HCT116 (cell line): ENCODE measurements around the gene RAMAC. TPM values are rescaled to one million over a fixed set of nuclear protein-coding genes. Genes with fewer than 3 reads are reported as not detected.

Experiments
- ATAC-seq: fragments of 200-7000 bp; cut with Tn5 transposase; 2 replicates; pipeline ENCODE4 v1.9.1; 2020; ENCODE audit warnings: mild to moderate bottlenecking, moderate library complexity
- BruUV-seq: library from RNA; stranded (reverse); fragments of 400-500 nt; replicated peaks from 2 replicates; lab custom pipeline; 2021; lab: Mats Ljungman, UMichigan
- CTCF ChIA-PET: fragments of 300-600 bp; sonication (Branson Sonifier 250); formaldehyde crosslinking; loops from one replicate; lab custom pipeline; 2021; ENCODE audit warnings: antibody characterized with exemption; lab: Charles Lee
- POLR2A ChIA-PET: fragments of 300-600, 350-600 bp; sonication (Branson Sonifier 250); formaldehyde crosslinking; loops from one replicate; lab custom pipeline; 2021; ENCODE audit warnings: antibody characterized with exemption; lab: Charles Lee
- RAD21 ChIA-PET, 2 experiments: fragments of 300-600 bp; sonication (Branson Sonifier 250); formaldehyde crosslinking; loops; one replicate each; lab custom pipeline; 2023; ENCODE audit warnings: low total read pairs in 2 of 2; ENCODE audit not compliant: uncharacterized antibody in 2 of 2, unreplicated experiment in 2 of 2, low non-redundant PET in 1 of 2; lab: Charles Lee
- DNase-seq: peaks from one replicate; pipeline ENCODE4 v3.0.0-alpha.2; 2010; ENCODE audit warnings: low read depth, low spot score
- H2AFZ ChIP-seq: fragments of 200-600 bp; shearing (Covaris generic), sonication (generic); 2 replicates; pipeline ENCODE4 v1.6.1; 2017; ENCODE audit warnings: low read depth, mixed run types, mixed read lengths, antibody characterized with exemption, low read length; ENCODE audit not compliant: poor library complexity, severe bottlenecking
- H3K27ac ChIP-seq: 2 replicates; pipeline ENCODE4 v1.5.1; 2012; ENCODE audit warnings: low read depth, low read length
- H3K27me3 ChIP-seq: fragments of 200-600 bp; sonication (generic); 2 replicates; pipeline ENCODE4 v1.6.1; 2016; ENCODE audit warnings: mixed run types, low read length, mixed read lengths; ENCODE audit not compliant: insufficient read depth
- H3K36me3 ChIP-seq, 2 experiments: fragments of 200-500 bp in 1 of 2; fragments of 200-600 bp in 1 of 2; sonication (Bioruptor generic) in 1 of 2; sonication (generic) in 1 of 2; 2 replicates each; pipeline versions ENCODE4 v1.5.1 to v1.6.1; 2014 to 2016; ENCODE audit warnings: low read length in 2 of 2, inconsistent platforms in 1 of 2, mixed read lengths in 1 of 2, mixed run types in 1 of 2; ENCODE audit not compliant: insufficient read depth in 2 of 2, control insufficient read depth in 1 of 2
- H3K4me1 ChIP-seq, 2 experiments: fragments of 200-600 bp in 1 of 2; sonication (generic) in 1 of 2; 2 replicates each; pipeline versions ENCODE4 v1.5.1 to v1.6.1; 2012 to 2017; ENCODE audit warnings: low read length in 2 of 2, inconsistent platforms in 1 of 2, mild to moderate bottlenecking in 1 of 2, mixed read lengths in 1 of 2, mixed run types in 1 of 2, moderate library complexity in 1 of 2; ENCODE audit not compliant: insufficient read depth in 2 of 2, control insufficient read depth in 1 of 2
- H3K4me2 ChIP-seq: fragments of 200-600 bp; sonication (generic); 2 replicates; pipeline ENCODE4 v1.6.1; 2017; ENCODE audit warnings: mixed run types, low read length, mixed read lengths
- H3K4me3 ChIP-seq, 2 experiments: fragments of 200-600 bp in 1 of 2; sonication (generic) in 1 of 2; replicated peaks in 1 of 2; 2 replicates each; pipeline ENCODE4 v1.5.1; 2011 to 2016; ENCODE audit warnings: low read length in 2 of 2, control low read depth in 1 of 2, low read depth in 1 of 2, mild to moderate bottlenecking in 1 of 2, mixed read lengths in 1 of 2, mixed run types in 1 of 2
- H3K79me2 ChIP-seq: fragments of 200-600 bp; sonication (generic); 2 replicates; pipeline ENCODE4 v1.6.1; 2017; ENCODE audit warnings: mild to moderate bottlenecking, mixed run types, low read length, moderate library complexity, mixed read lengths; ENCODE audit not compliant: insufficient read depth
- H3K9ac ChIP-seq: fragments of 200-600 bp; sonication (generic); 2 replicates; pipeline ENCODE4 v1.6.1; 2016; ENCODE audit warnings: low read length, mixed read lengths
- H3K9me2 ChIP-seq: fragments of 200-600 bp; sonication (generic), shearing (Covaris generic); 2 replicates; pipeline ENCODE4 v1.6.1; 2017; ENCODE audit warnings: mixed run types, mild to moderate bottlenecking, moderate library complexity; ENCODE audit not compliant: insufficient read depth
- H3K9me3 ChIP-seq, 2 experiments: fragments of 200-500 bp in 1 of 2; fragments of 200-600 bp in 1 of 2; sonication (Bioruptor generic) in 1 of 2; sonication (generic) in 1 of 2; 2 replicates each; pipeline ENCODE4 v1.6.1; 2014 to 2017; ENCODE audit warnings: low read length in 2 of 2, mixed read lengths in 2 of 2, inconsistent platforms in 1 of 2, low read depth in 1 of 2, mild to moderate bottlenecking in 1 of 2, mixed run types in 1 of 2, moderate library complexity in 1 of 2; ENCODE audit not compliant: control insufficient read depth in 1 of 2, insufficient read depth in 1 of 2
- H4K20me1 ChIP-seq: fragments of 200-600 bp; sonication (generic), shearing (Covaris generic); 2 replicates; pipeline ENCODE4 v1.6.1; 2017; ENCODE audit warnings: mixed run types, mild to moderate bottlenecking, moderate library complexity; ENCODE audit not compliant: insufficient read depth
- CTCF ChIP-seq, 3 experiments: fragments of 200-600 bp in 1 of 3; sonication (generic) in 1 of 3; IDR thresholded peaks in 2 of 3; conservative IDR thresholded peaks in 1 of 3; 2 replicates each; pipeline ENCODE4 v1.5.1; 2012 to 2017; ENCODE audit warnings: low read depth in 2 of 3, low read length in 2 of 3, antibody characterized with exemption in 1 of 3, borderline replicate concordance in 1 of 3, control low read depth in 1 of 3, mild to moderate bottlenecking in 1 of 3, mixed read lengths in 1 of 3, mixed run types in 1 of 3, moderate library complexity in 1 of 3; ENCODE audit not compliant: insufficient read depth in 1 of 3
- EGR1 ChIP-seq: IDR thresholded peaks from 2 replicates; pipeline ENCODE4 v1.6.1; 2012; ENCODE audit warnings: low read depth
- EZH2 ChIP-seq: fragments of 200-600 bp; sonication (generic); IDR thresholded peaks from 2 replicates; pipeline ENCODE4 v1.6.1; 2017; ENCODE audit warnings: antibody characterized with exemption, mixed run types
- FOSL1 ChIP-seq: IDR thresholded peaks from 2 replicates; pipeline ENCODE4 v1.6.1; 2012; ENCODE audit warnings: low read depth
- JUND ChIP-seq: IDR thresholded peaks from 2 replicates; pipeline ENCODE4 v1.6.1; 2012
- POLR2AphosphoS5 ChIP-seq: IDR thresholded peaks from 2 replicates; pipeline ENCODE4 v1.6.1; 2011; ENCODE audit warnings: mild to moderate bottlenecking, low read depth, low read length, moderate library complexity
- RAD21 ChIP-seq: IDR thresholded peaks from 2 replicates; pipeline ENCODE4 v1.6.1; 2012; ENCODE audit warnings: low read depth, mild to moderate bottlenecking
- SIN3A ChIP-seq: IDR thresholded peaks from 2 replicates; pipeline ENCODE4 v1.6.1; 2012; ENCODE audit warnings: low read depth
- SP1 ChIP-seq: IDR thresholded peaks from 2 replicates; pipeline ENCODE4 v1.6.1; 2012; ENCODE audit warnings: low read depth
- YY1 ChIP-seq: IDR thresholded peaks from 2 replicates; pipeline ENCODE4 v1.6.1; 2011; ENCODE audit warnings: low read length, low read depth, moderate library complexity, mild to moderate bottlenecking; ENCODE audit not compliant: insufficient replicate concordance; ENCODE audit errors: extremely low read depth
- ZNF274 ChIP-seq: fragments of 200-500 bp; sonication (Bioruptor generic); IDR thresholded peaks from 2 replicates; pipeline ENCODE4 v1.6.1; 2014; ENCODE audit warnings: mild to moderate bottlenecking, low read depth, low read length, inconsistent platforms
- intact Hi-C: fragments of 100-400 bp; cut with micrococcal nuclease; formaldehyde crosslinking; loops from 2 replicates; pipeline ENCODE4 v1.10.0; 2022
- total RNA-seq: library from RNA; stranded (reverse); gene quantifications from one replicate; pipeline ENCODE4 v1.2.1, GENCODE V29; 2021; ENCODE audit not compliant: unreplicated experiment

The RAMAC gene
- total RNA-seq, 1 experiment from 2014 or later, result 16.5 TPM

GRCh38 chr15:83010709-83011270 is 24.8 kb downstream of the RAMAC start:
- intact Hi-C loops, result loop anchor here (5.0 kb wide), 2 partner anchors 258 to 372 kb away; no protein-coding TSS in a partner anchor

More at GRCh38 chr15:83010709-83011270, 24.8 kb downstream of the RAMAC start:
- peak overlapping the region; percentile 63 for H3K27ac ChIP-seq
- POLR2A ChIA-PET, result interaction anchor here (0.6 to 1.7 kb wide), 5 partner anchors 8 to 470 kb away, joined by 3 to 6 read pairs (median 3); partner anchors contain the start of gene RPS17
- no TSS peak for BruUV-seq
- peak; percentile 61 for DNase-seq
- H3K4me2 ChIP-seq, result peak overlapping the region; percentile 75
- H4K20me1 ChIP-seq, result no peaks in the 10 kb centered on the region
- peak overlapping the region; percentile 77 for H3K9ac ChIP-seq
- H3K4me3 ChIP-seq, result peak overlapping the region; percentile 87 to 98
- peak overlapping the region; percentile 22 for H2AFZ ChIP-seq
- no peaks in the 10 kb centered on the region for H3K9me2 ChIP-seq
- no peaks in the 10 kb centered on the region for H3K9me3 ChIP-seq
- no peaks in the 10 kb centered on the region for H3K27me3 ChIP-seq
- H3K36me3 ChIP-seq, result peaks cover 13 to 14% of the 10 kb centered on the region in 2 experiments; a peak in 3 of 4 replicates
- CTCF ChIA-PET, result interaction anchor here (0.6 to 2.2 kb wide), 17 partner anchors 10 to 555 kb away, joined by 3 to 9 read pairs (median 4); partner anchors contain the start of gene RAMAC
- H3K79me2 ChIP-seq, result peaks cover 35% of the 10 kb centered on the region
- RAD21 ChIA-PET, result interaction anchor here in 1 of 2 experiments (0.7 kb wide), 1 partner anchor 22 kb away, joined by 3 read pairs; no protein-coding TSS in a partner anchor
- H3K4me1 ChIP-seq, result peaks cover 7 to 18% of the 10 kb centered on the region in 2 experiments; a peak in 3 of 4 replicates
- ATAC-seq, result peak; percentile 77
- TF ChIP-seq SP1, result no peak
- TF ChIP-seq YY1, result peak; percentile 88
- TF ChIP-seq CTCF (IDR thresholded peaks at IDR 0.05 in 2 of 3, conservative IDR thresholded peaks at IDR 0.05 in 1 of 3; ENCODE audit: borderline replicate concordance in 1 of 3, insufficient read depth in 1 of 3, low read depth in 2 of 3, low read length in 2 of 3), result peak; percentile 68 to 93 (median 88)
- no peak for TF ChIP-seq EGR1
- TF ChIP-seq FOSL1, result no peak
- peak; percentile 72 for TF ChIP-seq RAD21
- no peak for TF ChIP-seq SIN3A
- TF ChIP-seq ZNF274, result no peak
- no peak for TF ChIP-seq EZH2
- TF ChIP-seq JUND, result no peak
- no peak for TF ChIP-seq POLR2AphosphoS5
